GM18861 (cell line): ENCODE data around the gene ZNRD2.

Experiments used
- ATAC-seq: cut with Tn5 transposase; IDR thresholded peaks from one replicate; pipeline ENCODE4 v1.9.1; 2021; ENCODE audit not compliant: unreplicated experiment

The ZNRD2 gene

GRCh38 chr11:65572356-65573051 is 2.2 kb downstream of the ZNRD2 start, which contains the start of gene FAM89B:
Gene FAM89B, plus strand, starts transcription at chr11:65572538. Its CDS starts 132 bp downstream, at chr11:65572670.
- ATAC-seq: no peak

GRCh38 chr11:65573391-65574079 is 3.3 kb downstream of the ZNRD2 start:
- no peak for ATAC-seq

GRCh38 chr11:65574109-65574810 is 4.0 kb downstream of the ZNRD2 start:
- ATAC-seq: no peak

- ATAC-seq: no peak
Measured at GRCh38 chr11:65574811-65575567, 4.7 kb downstream of the ZNRD2 start.

- no peak for ATAC-seq
Measured at GRCh38 chr11:65575568-65576231, 5.4 kb downstream of the ZNRD2 start, which contains the start of gene EHBP1L1. Gene EHBP1L1, plus strand, starts transcription at chr11:65576053. Its CDS starts 250 bp downstream, at chr11:65576303.

- ATAC-seq: no peak
Measured at GRCh38 chr11:65576232-65576866, 6.1 kb downstream of the ZNRD2 start.

- no peak for ATAC-seq
Measured at GRCh38 chr11:65576867-65577755, 6.8 kb downstream of the ZNRD2 start.

GRCh38 chr11:65577756-65578109 is 7.5 kb downstream of the ZNRD2 start:
- ATAC-seq: no peak

- no peak for ATAC-seq
Measured at GRCh38 chr11:65578134-65578533, 7.9 kb downstream of the ZNRD2 start.

- ATAC-seq: no peak
Measured at GRCh38 chr11:65578667-65579066, 8.4 kb downstream of the ZNRD2 start.

- ATAC-seq: no peak
Measured at GRCh38 chr11:65579291-65579690, 9.0 kb downstream of the ZNRD2 start.

GRCh38 chr11:65580031-65580692 is 9.9 kb downstream of the ZNRD2 start:
- no peak for ATAC-seq

- ATAC-seq: no peak
Measured at GRCh38 chr11:65580756-65581155, 10.5 kb downstream of the ZNRD2 start.

GRCh38 chr11:65581928-65582327 is 11.7 kb downstream of the ZNRD2 start:
- ATAC-seq: no peak

- no peak for ATAC-seq
Measured at GRCh38 chr11:65583589-65583988, 13.3 kb downstream of the ZNRD2 start.

- no peak for ATAC-seq
Measured at GRCh38 chr11:65584106-65584505, 13.8 kb downstream of the ZNRD2 start.

GRCh38 chr11:65584723-65585171 is 14.5 kb downstream of the ZNRD2 start:
- ATAC-seq: no peak

GRCh38 chr11:65585396-65586246 is 15.3 kb downstream of the ZNRD2 start:
- ATAC-seq: no peak
